K562 (cell line): Measurements from ENCODE around the gene FOXN3. TPM values are rescaled to one million over a fixed set of nuclear protein-coding genes. Genes with fewer than 3 reads are reported as not detected.
A peak's percentile ranks its signal among the peaks of the same experiment; 100 is the strongest.

Source experiments
- ATAC-seq: fragments of 200-7000 bp; cut with Tn5 transposase; 3 replicates; pipeline ENCODE4 v1.9.1; 2020; ENCODE audit warnings: moderate library complexity
- BruUV-seq: library from RNA; stranded (reverse); fragments of 400-500 nt; replicated peaks from 2 replicates; lab custom pipeline; 2021; lab: Mats Ljungman, UMichigan
- CTCF ChIA-PET: fragments of 300-600 bp; formaldehyde crosslinking; extraction: SDS; loops from one replicate; lab custom pipeline; 2021; ENCODE audit warnings: low intra/inter-chr PET ratio; lab: Yijun Ruan, JAX
- POLR2A ChIA-PET: fragments of 300-600, 350-650 bp; sonication (Branson Sonifier 250); formaldehyde crosslinking; extraction: SDS; loops from one replicate; lab custom pipeline; 2021; ENCODE audit warnings: antibody characterized with exemption, inconsistent platforms; lab: Yijun Ruan, JAX
- DNase-seq, 4 experiments: peaks; one replicate each; pipeline versions ENCODE4 v3.0.0 to v3.0.0-alpha.2; 2011 to 2018; ENCODE audit warnings: low spot score in 3 of 4, mixed read lengths in 3 of 4; ENCODE audit errors: extremely low read depth in 1 of 4
- FAIRE-seq: peaks from 2 replicates; lab custom pipeline; 2011; peaks lifted over from hg19 to GRCh38; lab: Jason Lieb, UNC
- H2AFZ ChIP-seq: 2 replicates; pipeline ENCODE4 v1.6.0; 2011; ENCODE audit warnings: low read depth, low read length, control low read depth, inconsistent platforms
- H3K27ac ChIP-seq: fragments of 200-600 bp; 3 replicates; pipeline ENCODE4 v1.8.0; 2011; ENCODE audit warnings: low read depth, mild to moderate bottlenecking, control low read depth, inconsistent platforms, low read length, moderate library complexity, mixed read lengths; ENCODE audit errors: extremely low read depth
- H3K27me3 ChIP-seq, 2 experiments: fragments of 300-600 bp in 1 of 2; 2 replicates in 1 of 2; 3 replicates in 1 of 2; pipeline versions ENCODE4 v1.6.0 to v1.8.0; 2011; ENCODE audit warnings: inconsistent platforms in 2 of 2, low read length in 2 of 2, mild to moderate bottlenecking in 1 of 2, mixed read lengths in 1 of 2, moderate library complexity in 1 of 2; ENCODE audit not compliant: control insufficient read depth in 2 of 2, insufficient read depth in 2 of 2
- H3K36me3 ChIP-seq: fragments of 300-600 bp; 3 replicates; pipeline ENCODE4 v1.8.0; 2011; ENCODE audit warnings: mild to moderate bottlenecking, low read length, inconsistent platforms; ENCODE audit not compliant: control insufficient read depth, insufficient read depth
- H3K4me1 ChIP-seq, 2 experiments: fragments of 200-600 bp in 1 of 2; replicated peaks in 1 of 2; 2 replicates in 1 of 2; 3 replicates in 1 of 2; pipeline versions ENCODE4 v1.5.1 to v1.8.0; 2011; ENCODE audit warnings: inconsistent platforms in 2 of 2, low read length in 2 of 2, mild to moderate bottlenecking in 1 of 2, mixed read lengths in 1 of 2, moderate library complexity in 1 of 2; ENCODE audit not compliant: control insufficient read depth in 2 of 2, insufficient read depth in 2 of 2
- H3K4me2 ChIP-seq: 2 replicates; pipeline ENCODE4 v1.6.1; 2011; ENCODE audit warnings: low read length, control low read depth, inconsistent platforms, mixed read lengths; ENCODE audit not compliant: insufficient read depth
- H3K4me3 ChIP-seq: fragments of 200-600 bp; sonication (generic), shearing (Covaris generic); 2 replicates; pipeline ENCODE4 v1.5.1; 2016; ENCODE audit warnings: control low read depth, inconsistent platforms
- H3K79me2 ChIP-seq: fragments of 200-600 bp; 3 replicates; pipeline ENCODE4 v1.8.0; 2011; ENCODE audit warnings: low read length, inconsistent platforms; ENCODE audit not compliant: control insufficient read depth, insufficient read depth
- H3K9ac ChIP-seq, 2 experiments: 2 replicates each; pipeline versions ENCODE4 v1.6.0 to v1.6.1; 2011; ENCODE audit warnings: low read depth in 2 of 2, low read length in 2 of 2, control low read depth in 1 of 2, inconsistent platforms in 1 of 2, mild to moderate bottlenecking in 1 of 2, mixed read lengths in 1 of 2; ENCODE audit not compliant: insufficient read depth in 1 of 2
- H3K9me1 ChIP-seq: one replicate; pipeline ENCODE4 v1.6.0; 2011; ENCODE audit warnings: inconsistent platforms, mild to moderate bottlenecking, low read length, moderate library complexity; ENCODE audit not compliant: control insufficient read depth, insufficient read depth
- H3K9me3 ChIP-seq: replicated peaks from 2 replicates; pipeline ENCODE4 v1.5.1; 2011; ENCODE audit warnings: low read depth, low read length, inconsistent platforms; ENCODE audit not compliant: control insufficient read depth, insufficient read depth
- H4K20me1 ChIP-seq: replicated peaks from 2 replicates; pipeline ENCODE4 v1.6.1; 2011; ENCODE audit warnings: low read length, inconsistent platforms, mixed read lengths; ENCODE audit not compliant: control insufficient read depth, insufficient read depth
- E2F6 ChIP-seq, 2 experiments: IDR thresholded peaks; 2 replicates each; pipeline ENCODE4 v1.6.1; 2011; ENCODE audit warnings: borderline replicate concordance in 1 of 2, control low read depth in 1 of 2, low read depth in 1 of 2, low read length in 1 of 2, mild to moderate bottlenecking in 1 of 2, mixed read lengths in 1 of 2, moderate library complexity in 1 of 2; ENCODE audit not compliant: insufficient read depth in 1 of 2, insufficient read length in 1 of 2, poor library complexity in 1 of 2, severe bottlenecking in 1 of 2; ENCODE audit errors: extremely low read depth in 1 of 2
- FOXK1 ChIP-seq: sonication (generic); formaldehyde crosslinking; IDR thresholded peaks from 2 replicates; pipeline ENCODE4 v1.8.0; 2022; ENCODE audit warnings: missing genetic modification reagents, mild to moderate bottlenecking, borderline replicate concordance
- WGBS: fragments of 100-300 bp; shearing (Covaris generic); methylation state at CpG from one replicate; pipeline ENCODE4 v1.1.6; 2016; ENCODE audit warnings: low coverage, mixed read lengths; ENCODE audit not compliant: insufficient coverage; ENCODE audit errors: missing lambda C conversion rate; 5-methylcytosine and 5-hydroxymethylcytosine counted together
- in situ Hi-C: fragments of 300-500 bp; cut with MboI; formaldehyde crosslinking; loops from 4 replicates; pipeline ENCODE4 v1.15.0; 2018; ENCODE audit warnings: inconsistent platforms, mixed read lengths
- intact Hi-C: fragments of 100-400 bp; cut with micrococcal nuclease; formaldehyde crosslinking; loops from 2 replicates; pipeline ENCODE4 v1.14.2; 2022
- polyA plus RNA-seq, 8 experiments: library from polyadenylated mRNA; depleted of rRNA in 4 of 8; stranded (reverse) in 5 of 8; unstranded in 3 of 8; fragments of >200 nt; fragmentation: Nextera tagmentation in 2 of 8; fragmentation: Illumina TruSeq in 1 of 8; extraction: Ambion mirVana in 2 of 8; extraction: Trizol in 1 of 8; gene quantifications; 2 replicates each; pipeline versions ENCODE4 v1.2.1 to v1.2.3, GENCODE V29; 2011 to 2014; ENCODE audit warnings: inconsistent platforms in 1 of 8, missing spikeins in 1 of 8
- total RNA-seq, 7 experiments: library from RNA; depleted of rRNA in 6 of 7; stranded (reverse); fragments of >200 nt in 6 of 7; fragmentation: Illumina TruSeq in 2 of 7; extraction: Trizol in 2 of 7; gene quantifications; 2 replicates each; pipeline versions ENCODE4 v1.2.1 to v1.2.3, GENCODE V29; 2011 to 2021; ENCODE audit warnings: low replicate concordance in 1 of 7

The FOXN3 gene
- total and polyA plus RNA-seq, 9 of the 15 experiments (the other 6 are each of a cell fraction or from before 2014, with no cell fraction given) = 0.07 to 1.3 (median 0.40) TPM

DNA sequence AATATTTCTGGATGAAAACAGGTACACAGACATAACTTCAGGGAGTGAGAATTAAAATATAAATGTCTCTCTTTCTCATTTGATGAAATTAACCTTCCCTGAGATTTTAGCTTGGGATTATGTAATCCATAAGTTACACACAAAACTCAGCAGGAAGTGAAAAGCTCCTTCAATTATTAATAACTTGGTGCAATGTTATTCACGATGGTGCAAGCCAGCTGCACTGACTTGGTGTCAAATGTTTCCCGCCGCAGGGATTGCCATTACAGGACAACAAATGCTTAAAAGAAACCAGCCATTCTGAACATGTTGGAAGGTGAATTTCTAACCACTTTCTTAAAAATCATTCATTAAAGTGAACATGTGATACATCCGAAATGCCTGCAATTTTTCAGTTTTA lies 250.4 kb downstream of the FOXN3 start:
- 72% methylated on average over 4 of the region's 4 CpGs for WGBS
- Histone ChIP-seq H3K9me3 (no peaks in the 10 kb centered on the region; the same call in 1 of the 2 replicates), H3K4me3 (no peak overlapping the region), H3K36me3 (no peaks in the 10 kb centered on the region), H2AFZ (no peak overlapping the region), H3K9me1 (no peaks in the 10 kb centered on the region), H3K79me2 (no peaks in the 10 kb centered on the region), H3K4me1 (peaks cover 28 to 33% of the 10 kb centered on the region in 2 experiments), H4K20me1 (no peaks in the 10 kb centered on the region), H3K9ac (no peak overlapping the region), H3K4me2 (no peak overlapping the region), H3K27ac (no peak overlapping the region), H3K27me3 (no peaks in the 10 kb centered on the region)
- TF ChIP-seq E2F6 (IDR thresholded peaks at IDR 0.05; ENCODE audit: borderline replicate concordance in 1 of 2, extremely low read depth in 1 of 2, insufficient read depth in 1 of 2, insufficient read length in 1 of 2, low read depth in 1 of 2, low read length in 1 of 2, poor library complexity in 1 of 2, severe bottlenecking in 1 of 2) (peak in 1 of 2 experiments; percentile 19), FOXK1 (CRISPR knock-in tag) (no peak)
- BruUV-seq = no TSS peak
- in situ Hi-C loops = no loop called here
- FAIRE-seq = no peak
- POLR2A ChIA-PET = no interaction called here
- DNase-seq = no peak
- CTCF ChIA-PET = no interaction called here
- intact Hi-C loops = no loop called here
- ATAC-seq = no peak
